ENCODE results near the gene TIAM1.
A peak's percentile ranks its signal among the peaks of the same experiment; 100 is the strongest.

TIAM1 gene

GRCh38 chr21:31354604-31355443 is 10.8 kb upstream of the TIAM1 start:
- DNase-seq: no peak

GRCh38 chr21:31354122-31354521 is 10.1 kb upstream of the TIAM1 start:
- DNase-seq: no peak

GRCh38 chr21:31352836-31353235 is 8.8 kb upstream of the TIAM1 start:
- no peak for DNase-seq

- no peak for DNase-seq
Observed at GRCh38 chr21:31351960-31352359, 7.9 kb upstream of the TIAM1 start.

GRCh38 chr21:31351438-31351837 is 7.4 kb upstream of the TIAM1 start:
- DNase-seq: no peak

- DNase-seq: no peak
Observed at GRCh38 chr21:31349208-31349607, 5.1 kb upstream of the TIAM1 start.

GRCh38 chr21:31348188-31348587 is 4.1 kb upstream of the TIAM1 start:
- DNase-seq: no peak

GRCh38 chr21:31347435-31348032 is 3.5 kb upstream of the TIAM1 start:
- DNase-seq: peak; percentile 23 to 84

GRCh38 chr21:31346256-31346821 is 2.3 kb upstream of the TIAM1 start:
- no peak for DNase-seq

- no peak for DNase-seq
Observed at GRCh38 chr21:31345136-31345535, 1.1 kb upstream of the TIAM1 start.

- DNase-seq: no peak
Observed at GRCh38 chr21:31343030-31343510, 991 bp downstream of the TIAM1 start.

GRCh38 chr21:31342348-31342747 is 1.7 kb downstream of the TIAM1 start:
- no peak for DNase-seq

GRCh38 chr21:31340942-31341487 is 3.0 kb downstream of the TIAM1 start:
- DNase-seq: no peak

- DNase-seq: no peak
Observed at GRCh38 chr21:31340514-31340913, 3.5 kb downstream of the TIAM1 start.

- DNase-seq: peak in 1 of 2 experiments; percentile 59
Observed at GRCh38 chr21:31339721-31340120, 4.3 kb downstream of the TIAM1 start.

GRCh38 chr21:31338908-31339368 is 5.1 kb downstream of the TIAM1 start:
- no peak for DNase-seq

- no peak for DNase-seq
Observed at GRCh38 chr21:31337996-31338907, 5.8 kb downstream of the TIAM1 start.

- no peak for DNase-seq
Observed at GRCh38 chr21:31337086-31337485, 7.0 kb downstream of the TIAM1 start.

- DNase-seq: no peak
Observed at GRCh38 chr21:31336739-31337040, 7.4 kb downstream of the TIAM1 start.

GRCh38 chr21:31335957-31336738 is 7.9 kb downstream of the TIAM1 start:
- no peak for DNase-seq

GRCh38 chr21:31334648-31335121 is 9.4 kb downstream of the TIAM1 start:
- DNase-seq: peak; percentile 90 to 96

GRCh38 chr21:31332525-31332924 is 11.5 kb downstream of the TIAM1 start:
- DNase-seq: no peak

All from cerebellar nuclear complex (tissue), 1 donor.